ENCODE results near the gene HUNK.

The HUNK gene

GRCh38 chr21:31911138-31911907 lies 38.5 kb downstream of the HUNK start:
- no peak overlapping the region for H3K4me3 ChIP-seq (ENCODE audit: low read depth, low read length)
- TF ChIP-seq CTCF (IDR thresholded peaks at IDR 0.05; ENCODE audit: insufficient read depth, low read depth, low read length, missing control alignments): no peak
- no peak for DNase-seq (ENCODE audit: low read depth)

- no peak for TF ChIP-seq CTCF (IDR thresholded peaks at IDR 0.05; ENCODE audit: insufficient read depth, low read depth, low read length, missing control alignments)
- DNase-seq (ENCODE audit: low read depth): no peak
- H3K4me3 ChIP-seq (ENCODE audit: low read depth, low read length): no peak overlapping the region
Observed at GRCh38 chr21:31912501-31912900, 39.7 kb downstream of the HUNK start.

GRCh38 chr21:31913182-31913608 lies 40.4 kb downstream of the HUNK start:
- TF ChIP-seq CTCF (IDR thresholded peaks at IDR 0.05; ENCODE audit: insufficient read depth, low read depth, low read length, missing control alignments): no peak
- DNase-seq (ENCODE audit: low read depth): no peak
- H3K4me3 ChIP-seq (ENCODE audit: low read depth, low read length): no peak overlapping the region

- H3K4me3 ChIP-seq (ENCODE audit: low read depth, low read length): no peak overlapping the region
- no peak for TF ChIP-seq CTCF (IDR thresholded peaks at IDR 0.05; ENCODE audit: insufficient read depth, low read depth, low read length, missing control alignments)
- DNase-seq (ENCODE audit: low read depth): no peak
Observed at GRCh38 chr21:31914472-31914871, 41.7 kb downstream of the HUNK start.

- no peak for DNase-seq (ENCODE audit: low read depth)
- H3K4me3 ChIP-seq (ENCODE audit: low read depth, low read length): no peak overlapping the region
- TF ChIP-seq CTCF (IDR thresholded peaks at IDR 0.05; ENCODE audit: insufficient read depth, low read depth, low read length, missing control alignments): no peak
Observed at GRCh38 chr21:31915566-31915965, 42.7 kb downstream of the HUNK start.

- no peak for DNase-seq (ENCODE audit: low read depth)
- TF ChIP-seq CTCF (IDR thresholded peaks at IDR 0.05; ENCODE audit: insufficient read depth, low read depth, low read length, missing control alignments): no peak
- H3K4me3 ChIP-seq (ENCODE audit: low read depth, low read length): no peak overlapping the region
Observed at GRCh38 chr21:31917108-31917507, 44.3 kb downstream of the HUNK start.

- no peak for DNase-seq (ENCODE audit: low read depth)
- H3K4me3 ChIP-seq (ENCODE audit: low read depth, low read length): no peak overlapping the region
- TF ChIP-seq CTCF (IDR thresholded peaks at IDR 0.05; ENCODE audit: insufficient read depth, low read depth, low read length, missing control alignments): no peak
Observed at GRCh38 chr21:31918250-31918775, 45.5 kb downstream of the HUNK start.

All from GM12865 (cell line).